SIG-M5 (cell line): ENCODE measurements around the gene LIMCH1.
"Not testable (repeated sequence)": the region's sequence is repeated elsewhere in the genome, so short reads cannot be mapped to it uniquely, and the experiment has no call there.

ENCODE experiments used
- DNase-seq: peaks from one replicate; lab custom pipeline; 2025; lab: John Stamatoyannopoulos, UW

The LIMCH1 gene

DNA sequence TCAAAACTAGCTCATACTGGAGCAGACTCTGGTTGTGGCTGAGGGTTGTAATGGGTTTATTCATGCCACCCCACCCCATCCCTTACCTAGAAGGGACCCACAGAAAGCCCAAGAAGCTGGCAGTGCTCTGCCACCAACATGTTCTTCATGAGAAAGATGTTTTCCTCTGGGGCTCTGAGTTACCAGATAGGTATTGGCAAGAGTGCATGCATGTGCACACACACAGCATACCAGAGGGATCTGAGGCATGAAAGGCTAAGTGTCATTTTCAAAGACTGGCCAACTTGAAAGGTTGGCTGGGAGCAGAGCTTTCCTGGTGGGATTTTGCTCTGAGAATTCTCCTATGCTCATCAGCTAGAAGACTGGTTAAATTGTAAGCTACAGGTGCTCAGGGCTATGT is 145.4 kb downstream of the LIMCH1 start:
- DNase-seq = no peak

DNA sequence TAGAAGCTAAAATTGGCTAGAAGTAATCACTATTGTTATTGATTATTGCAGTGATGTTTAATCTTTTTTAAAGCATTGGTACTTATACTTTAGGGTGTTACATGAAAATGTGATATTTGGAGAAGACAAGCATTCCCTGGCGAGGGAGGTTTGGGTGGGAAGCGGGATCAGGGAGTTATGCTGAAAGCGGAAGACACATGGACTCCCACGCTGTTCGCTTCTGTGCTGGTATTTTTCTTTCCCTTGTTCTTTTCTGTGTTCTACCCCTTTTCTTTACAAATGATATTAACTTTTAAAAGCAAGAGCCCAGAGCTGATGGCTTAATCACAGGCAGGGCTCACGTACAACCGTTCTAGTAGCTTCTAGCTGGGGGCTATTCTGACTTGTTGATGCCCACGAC is 148.9 kb downstream of the LIMCH1 start:
- DNase-seq = no peak

GRCh38 chr4:41687971-41688370 is 150.0 kb downstream of the LIMCH1 start:
- DNase-seq = no peak

DNA sequence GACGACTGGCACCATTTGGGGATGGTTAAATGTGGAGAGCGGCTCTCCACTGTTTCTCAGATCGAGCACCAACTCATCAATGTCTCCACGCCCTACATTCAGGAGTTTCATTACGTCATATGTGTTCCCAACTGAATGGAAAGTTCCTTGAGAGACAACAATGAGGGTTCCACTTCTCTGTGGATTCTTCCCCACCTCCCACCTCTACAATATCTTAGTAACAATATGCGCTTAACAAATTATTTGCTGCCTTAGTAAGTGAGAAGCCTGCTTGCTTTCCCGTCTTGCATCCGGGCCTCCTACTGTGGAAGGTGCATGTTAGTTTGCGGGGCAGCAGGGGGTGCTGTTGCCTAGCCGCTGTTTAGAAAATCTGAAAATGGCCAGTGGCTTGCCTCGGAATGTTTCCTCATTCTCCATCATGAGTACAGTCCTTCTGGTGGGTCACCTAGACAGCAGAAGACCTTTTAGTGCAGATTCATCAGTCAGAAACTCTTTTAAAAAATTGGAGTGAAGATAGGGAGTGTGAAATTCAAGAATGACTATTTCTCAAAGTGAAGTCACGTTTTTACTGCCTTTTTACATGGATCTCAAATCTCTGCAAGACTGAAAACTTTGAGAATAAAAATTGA is 154.9 kb downstream of the LIMCH1 start:
- no peak for DNase-seq

GRCh38 chr4:41693629-41694028 is 155.7 kb downstream of the LIMCH1 start:
- no peak for DNase-seq

- no peak for DNase-seq
These were observed 158.2 kb downstream of the LIMCH1 start for GRCh38 chr4:41696131-41696530.

DNA sequence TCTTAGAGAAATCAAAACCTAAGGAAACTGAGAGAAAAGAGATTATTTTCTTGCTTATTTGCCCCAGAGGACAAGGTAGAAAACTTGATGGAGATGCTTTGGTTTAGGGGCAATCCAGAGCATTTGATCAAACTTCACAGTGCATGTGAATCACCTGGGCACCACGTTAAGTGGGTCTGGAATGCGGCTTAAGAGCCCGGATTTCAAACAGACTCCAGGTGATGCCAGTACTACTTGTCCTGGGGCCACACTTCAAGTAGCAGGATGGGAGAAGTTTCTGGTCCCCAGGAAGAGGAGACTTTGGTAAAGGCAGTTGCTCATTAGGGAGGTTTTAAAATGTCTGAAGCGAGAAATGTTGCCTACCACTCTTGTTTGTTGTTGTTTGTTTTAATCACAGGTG is 158.8 kb downstream of the LIMCH1 start:
- DNase-seq = no peak

DNA sequence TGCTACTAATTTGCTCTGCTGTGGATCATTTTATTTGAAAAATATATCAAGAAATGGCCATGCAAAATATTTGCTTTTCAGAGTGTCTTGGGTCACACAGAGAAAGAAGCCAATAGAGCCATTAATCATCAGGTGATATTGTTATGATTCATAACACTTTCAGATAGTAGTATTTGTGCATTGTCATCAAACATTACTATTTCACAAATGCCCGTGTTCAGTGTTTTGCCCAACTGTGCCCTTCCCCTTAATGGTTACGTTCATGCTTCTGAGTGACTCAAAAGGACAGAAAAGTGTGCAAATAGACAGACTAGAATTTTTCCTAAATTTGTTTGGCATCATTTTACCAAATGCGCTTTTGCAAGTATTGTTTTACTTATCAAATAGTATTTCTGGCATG is 164.0 kb downstream of the LIMCH1 start:
- DNase-seq = no peak

GRCh38 chr4:41702770-41703169 is 164.8 kb downstream of the LIMCH1 start:
- DNase-seq = no peak

GRCh38 chr4:41703785-41704184 is 165.8 kb downstream of the LIMCH1 start:
- DNase-seq = no peak

GRCh38 chr4:41709844-41710481 is 172.0 kb downstream of the LIMCH1 start:
- no peak for DNase-seq

DNA sequence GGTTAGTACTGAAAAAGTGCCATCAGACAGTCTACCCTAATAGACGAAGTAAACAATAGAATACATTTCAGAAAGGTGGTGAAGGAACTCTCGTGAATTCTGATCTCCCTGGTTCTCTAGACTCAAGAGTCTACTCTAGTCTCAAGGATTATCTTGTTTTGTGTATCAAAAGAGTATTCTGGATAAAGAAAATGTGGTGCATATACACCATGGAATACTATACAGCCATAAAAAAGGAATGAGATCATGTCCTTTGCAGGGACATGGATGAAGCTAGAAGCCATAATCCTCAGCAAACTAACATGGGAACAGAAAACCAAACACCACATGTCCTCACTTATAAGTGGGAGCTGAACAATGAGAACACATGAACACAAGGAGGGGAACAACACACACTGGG is 173.7 kb downstream of the LIMCH1 start:
- not testable (repeated sequence) for DNase-seq

GRCh38 chr4:41712425-41712824 is 174.5 kb downstream of the LIMCH1 start:
- no peak for DNase-seq

GRCh38 chr4:41713768-41714167 is 175.8 kb downstream of the LIMCH1 start:
- DNase-seq = no peak

DNA sequence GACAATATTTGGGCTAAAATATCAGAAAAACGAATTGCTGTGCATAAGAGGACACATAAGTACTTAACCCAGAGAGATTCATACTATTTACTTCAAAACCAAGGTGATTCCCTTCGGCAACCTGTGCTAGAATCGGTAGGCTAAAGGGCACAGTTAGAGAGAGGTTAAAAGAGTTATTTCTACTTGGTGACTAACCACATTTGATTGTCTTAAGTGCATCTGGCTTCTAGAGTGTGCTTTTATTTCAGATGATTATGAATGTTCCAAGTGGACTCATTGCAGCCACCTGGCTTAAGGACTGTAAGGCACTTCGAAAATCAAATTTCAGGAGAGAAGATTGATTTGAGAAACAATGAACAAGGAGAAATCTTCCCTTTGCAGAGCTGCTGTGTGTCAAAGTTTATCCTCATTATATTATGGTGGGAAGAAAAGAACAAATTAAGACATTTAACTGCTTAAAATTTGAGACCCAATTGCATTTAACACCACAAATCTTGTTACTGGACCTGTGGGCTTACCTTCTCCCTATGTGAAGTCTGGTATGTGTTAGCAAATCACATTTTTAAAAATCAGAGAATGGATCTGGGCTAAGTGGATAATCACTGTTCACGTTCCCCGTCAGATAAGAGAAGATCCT is 176.5 kb downstream of the LIMCH1 start:
- DNase-seq = no peak

DNA sequence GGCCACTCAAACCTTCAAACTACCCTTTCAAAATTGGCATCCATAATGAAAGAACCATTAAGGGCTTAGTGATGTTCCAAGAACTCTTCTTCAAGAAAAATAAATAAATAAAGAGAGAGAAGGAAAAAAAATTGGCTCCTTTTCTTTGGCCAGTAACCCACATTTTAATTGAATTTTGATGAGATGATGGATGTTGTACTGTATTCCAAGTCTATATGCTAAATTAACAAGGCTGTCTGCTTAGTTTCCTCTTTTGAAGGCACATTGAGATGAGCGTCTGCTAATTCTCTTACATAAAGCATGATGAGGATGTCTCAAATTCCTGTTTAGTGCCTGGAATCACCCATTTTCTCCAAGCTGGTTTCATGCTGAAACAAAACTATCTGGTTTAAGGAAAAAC is 177.2 kb downstream of the LIMCH1 start:
- DNase-seq = no peak

DNA sequence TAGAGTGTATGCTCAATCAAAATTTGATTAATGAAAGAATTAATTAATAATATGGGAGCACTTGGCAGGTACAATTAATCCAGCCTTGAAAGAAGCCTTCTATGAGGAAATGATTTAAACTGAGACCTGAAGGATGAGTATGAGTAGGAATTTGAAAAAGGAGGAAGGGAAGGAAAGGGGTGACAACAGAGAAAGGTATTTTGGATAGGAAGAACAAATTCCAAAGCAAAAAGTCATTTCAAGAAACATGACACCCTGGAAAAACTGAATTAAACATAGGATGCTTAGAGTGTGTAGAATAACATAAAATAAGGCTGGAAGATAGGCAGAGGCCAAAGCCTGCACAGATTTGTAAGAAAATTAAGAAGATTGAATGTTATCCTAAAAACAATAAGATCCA is 180.9 kb downstream of the LIMCH1 start:
- no peak for DNase-seq

DNA sequence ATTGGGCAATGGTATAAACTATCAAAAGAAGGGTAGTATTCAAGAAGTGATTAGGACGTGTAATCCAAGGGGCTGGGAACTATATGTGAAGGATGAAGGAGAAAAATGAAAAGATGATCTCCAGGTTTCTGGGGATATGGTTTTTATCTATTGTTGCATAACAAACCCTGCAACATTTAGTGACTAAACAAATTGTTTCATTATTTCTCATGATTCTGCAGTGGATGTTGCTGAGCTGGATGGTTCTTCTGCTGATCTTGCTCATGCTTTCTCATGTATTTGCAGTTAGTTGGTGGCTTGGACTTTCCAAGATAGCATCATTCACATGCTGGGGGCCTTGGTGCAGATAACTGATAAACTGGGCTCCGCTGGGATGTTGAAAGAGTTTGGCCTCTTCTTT is 181.5 kb downstream of the LIMCH1 start:
- no peak for DNase-seq

- DNase-seq = no peak
These were observed 184.2 kb downstream of the LIMCH1 start for GRCh38 chr4:41722181-41722580.

- DNase-seq = no peak
These were observed 185.3 kb downstream of the LIMCH1 start for GRCh38 chr4:41723286-41723685.

DNA sequence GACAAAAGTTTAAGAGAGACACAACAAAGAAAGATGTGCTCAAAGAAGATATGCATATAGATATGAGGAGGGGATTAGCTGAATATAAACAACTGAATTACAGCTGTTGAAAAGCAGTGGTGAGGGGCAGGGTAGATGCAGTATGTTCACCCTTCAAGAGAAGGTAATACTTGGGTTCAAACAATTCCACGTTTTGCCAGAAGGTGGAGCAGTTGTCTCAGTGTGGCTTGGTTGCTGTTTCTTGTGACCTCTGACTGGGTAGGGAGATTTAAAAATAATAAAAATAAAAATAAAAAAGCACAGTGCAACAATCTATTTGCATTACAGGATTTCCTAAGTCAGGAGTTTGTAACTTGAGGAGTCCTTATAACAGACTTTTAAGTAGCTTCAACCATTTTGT is 187.3 kb downstream of the LIMCH1 start:
- no peak for DNase-seq

- no peak for DNase-seq
These were observed 190.1 kb downstream of the LIMCH1 start for GRCh38 chr4:41727861-41728572.

- DNase-seq = no peak
These were observed 190.6 kb downstream of the LIMCH1 start for GRCh38 chr4:41728573-41728913.
